CD14-positive monocyte (primary cell): ENCODE measurements around the gene ZDHHC8. TPM values are rescaled to one million over a fixed set of nuclear protein-coding genes. Genes with fewer than 3 reads are reported as not detected.

Source experiments
- DNase-seq, 3 donors: peaks; one replicate each; pipeline ENCODE4 v3.0.0-alpha.2; 2011 to 2022
- H2AFZ ChIP-seq: 2 replicates; pipeline ENCODE4 v1.6.0; 2012; ENCODE audit warnings: mild to moderate bottlenecking, low read depth, low read length, inconsistent platforms; ENCODE audit not compliant: insufficient read depth, poor library complexity, severe bottlenecking
- H3K27ac ChIP-seq, 2 donors: 1 replicate in 1 of 2; 2 replicates in 1 of 2; pipeline ENCODE4 v1.5.1; 2012 to 2013; ENCODE audit warnings: low read length in 2 of 2, control low read depth in 1 of 2, inconsistent platforms in 1 of 2, low read depth in 1 of 2, mild to moderate bottlenecking in 1 of 2
- H3K27me3 ChIP-seq, 2 donors: one replicate each; pipeline versions ENCODE4 v1.6.0 to v1.6.1; 2011 to 2013; ENCODE audit warnings: low read length in 2 of 2; ENCODE audit not compliant: control insufficient read depth in 2 of 2, insufficient read depth in 2 of 2
- H3K36me3 ChIP-seq, 2 donors: replicated peaks in 1 of 2; 1 replicate in 1 of 2; 2 replicates in 1 of 2; pipeline versions ENCODE4 v1.5.1 to v1.6.1; 2012 to 2013; ENCODE audit warnings: low read length in 2 of 2, control low read depth in 1 of 2, inconsistent platforms in 1 of 2, mild to moderate bottlenecking in 1 of 2; ENCODE audit not compliant: insufficient read depth in 2 of 2, control insufficient read depth in 1 of 2
- H3K4me1 ChIP-seq, 2 donors: 1 replicate in 1 of 2; 2 replicates in 1 of 2; pipeline versions ENCODE4 v1.5.1 to v1.6.1; 2012 to 2013; ENCODE audit warnings: low read length in 2 of 2, control low read depth in 1 of 2, inconsistent platforms in 1 of 2, mild to moderate bottlenecking in 1 of 2, moderate library complexity in 1 of 2; ENCODE audit not compliant: insufficient read depth in 2 of 2, control insufficient read depth in 1 of 2
- H3K4me2 ChIP-seq: replicated peaks from 2 replicates; pipeline ENCODE3; 2012; ENCODE audit warnings: low read length, moderate library complexity, mild to moderate bottlenecking; ENCODE audit not compliant: poor library complexity, severe bottlenecking; ENCODE audit errors: extremely low read depth
- H3K4me3 ChIP-seq, 3 experiments: fragments of 200-600 bp in 1 of 3; sonication (generic) in 1 of 3; replicated peaks in 1 of 3; 1 replicate in 2 of 3; 2 replicates in 1 of 3; pipeline ENCODE4 v1.5.1; 2011 to 2013; ENCODE audit warnings: low read length in 3 of 3, mild to moderate bottlenecking in 3 of 3, control low read depth in 2 of 3, low read depth in 2 of 3, inconsistent platforms in 1 of 3, moderate library complexity in 1 of 3
- H3K79me2 ChIP-seq: 2 replicates; pipeline ENCODE4 v1.6.0; 2012; ENCODE audit warnings: mild to moderate bottlenecking, control low read depth, inconsistent platforms, low read length, moderate library complexity; ENCODE audit not compliant: insufficient read depth
- H3K9ac ChIP-seq: 2 replicates; pipeline ENCODE4 v1.6.0; 2017; ENCODE audit warnings: low read length, mild to moderate bottlenecking; ENCODE audit not compliant: insufficient read depth, poor library complexity, severe bottlenecking
- H3K9me3 ChIP-seq, 2 donors: replicated peaks in 1 of 2; 1 replicate in 1 of 2; 2 replicates in 1 of 2; pipeline versions ENCODE4 v1.5.1 to v1.6.1; 2012 to 2013; ENCODE audit warnings: low read length in 2 of 2, control low read depth in 1 of 2; ENCODE audit not compliant: control insufficient read depth in 1 of 2, insufficient read depth in 1 of 2
- H4K20me1 ChIP-seq: 2 replicates; pipeline ENCODE4 v1.6.0; 2012; ENCODE audit warnings: mild to moderate bottlenecking, low read length, control low read depth, moderate library complexity; ENCODE audit not compliant: insufficient read depth
- H3K27ac Mint-ChIP-seq, 7 donors: one replicate each; pipeline ENCODE4 v1.8.0; 2020; ENCODE audit warnings: mild to moderate bottlenecking in 7 of 7, mixed read lengths in 7 of 7, moderate library complexity in 6 of 7, inconsistent platforms in 2 of 7
- H3K27me3 Mint-ChIP-seq, 3 donors: one replicate each; pipeline ENCODE4 v1.8.0; 2021 to 2022; ENCODE audit warnings: low read depth in 3 of 3, mild to moderate bottlenecking in 3 of 3, mixed read lengths in 3 of 3, moderate library complexity in 3 of 3, inconsistent platforms in 1 of 3
- H3K36me3 Mint-ChIP-seq, 2 donors: one replicate each; pipeline ENCODE4 v1.8.0; 2020; ENCODE audit warnings: mixed read lengths in 2 of 2, inconsistent platforms in 1 of 2, mild to moderate bottlenecking in 1 of 2
- H3K4me1 Mint-ChIP-seq: one replicate; pipeline ENCODE4 v1.8.0; 2020; ENCODE audit warnings: mild to moderate bottlenecking, mixed read lengths
- H3K4me3 Mint-ChIP-seq, 2 donors: one replicate each; pipeline ENCODE4 v1.8.0; 2020; ENCODE audit warnings: mild to moderate bottlenecking in 2 of 2, mixed read lengths in 2 of 2, moderate library complexity in 1 of 2
- H3K9me3 Mint-ChIP-seq, 7 donors: one replicate each; pipeline ENCODE4 v1.8.0; 2020 to 2022; ENCODE audit warnings: mixed read lengths in 7 of 7, mild to moderate bottlenecking in 6 of 7, moderate library complexity in 6 of 7, inconsistent platforms in 2 of 7
- WGBS: methylation state at CpG from one replicate; pipeline ENCODE4 v1.1.5; 2013; ENCODE audit warnings: missing lambda C conversion rate; ENCODE audit not compliant: insufficient coverage; 5-methylcytosine and 5-hydroxymethylcytosine counted together
- intact Hi-C, 2 donors: fragments of 100-400 bp; cut with micrococcal nuclease; formaldehyde crosslinking; loops; one replicate each; pipeline versions ENCODE4 v1.15.0 to v1.15.1; 2023
- polyA plus RNA-seq, 3 donors: library from polyadenylated mRNA; depleted of rRNA in 1 of 3; unstranded in 2 of 3; stranded (reverse) in 1 of 3; fragments of 300-500 nt in 2 of 3; fragments of >200 nt in 1 of 3; fragmentation: Illumina TruSeq in 2 of 3; gene quantifications; 1 replicate in 2 of 3; 2 replicates in 1 of 3; pipeline ENCODE4 v1.2.3, GENCODE V29; 2012 to 2021
- TF ChIP-seq, protein P1 (sequence below): fragments of 200-600 bp; IDR thresholded peaks from one replicate; pipeline ENCODE4 v1.8.0; 2022; ENCODE audit warnings: antibody characterized with exemption, mild to moderate bottlenecking

The ZDHHC8 gene
- polyA plus RNA-seq, 3 donors, result 0.73 to 76.3 (median 1.1) TPM

DNA sequence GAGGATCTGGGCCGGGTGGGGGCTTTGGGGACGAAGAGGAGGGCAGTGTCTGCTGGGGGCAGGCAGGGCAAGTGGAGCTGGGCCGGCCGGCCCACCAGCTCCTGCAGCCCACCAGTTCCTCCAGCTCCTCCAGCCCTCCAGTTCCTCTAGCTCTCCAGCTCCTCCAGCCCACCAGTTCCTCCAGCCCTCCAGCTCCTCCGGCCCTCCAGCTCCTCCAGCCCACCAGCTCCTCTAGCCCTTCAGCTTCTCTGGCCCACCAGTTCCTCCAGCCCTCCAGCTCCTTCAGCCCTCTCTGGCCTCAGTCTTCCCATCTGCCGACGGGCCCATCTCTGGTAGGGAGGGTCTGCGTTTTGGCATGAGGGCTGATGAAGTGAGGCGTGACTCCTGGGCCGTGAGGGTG, 28.4 kb downstream of the ZDHHC8 start:
- Histone ChIP-seq H3K27ac (no peak overlapping the region), H3K79me2 (no peaks in the 10 kb centered on the region), H3K9ac (no peak overlapping the region), H3K4me3 (no peak overlapping the region), H3K9me3 (no peaks in the 10 kb centered on the region), H3K4me2 (no peak overlapping the region), H3K36me3 (no peaks in the 10 kb centered on the region), H3K4me1 (peaks cover 5 to 9% of the 10 kb centered on the region in 2 donors), H3K27me3 (no peaks in the 10 kb centered on the region), H2AFZ (no peak overlapping the region), H4K20me1 (no peaks in the 10 kb centered on the region)
- peaks cover 2 to 29% (median 12%) of the 10 kb centered on the region in 3 donors for H3K27me3 Mint-ChIP-seq
- intact Hi-C loops, result no loop called here
- peaks cover 10% of the 10 kb centered on the region for H3K4me1 Mint-ChIP-seq
- TF ChIP-seq, protein P1, sequence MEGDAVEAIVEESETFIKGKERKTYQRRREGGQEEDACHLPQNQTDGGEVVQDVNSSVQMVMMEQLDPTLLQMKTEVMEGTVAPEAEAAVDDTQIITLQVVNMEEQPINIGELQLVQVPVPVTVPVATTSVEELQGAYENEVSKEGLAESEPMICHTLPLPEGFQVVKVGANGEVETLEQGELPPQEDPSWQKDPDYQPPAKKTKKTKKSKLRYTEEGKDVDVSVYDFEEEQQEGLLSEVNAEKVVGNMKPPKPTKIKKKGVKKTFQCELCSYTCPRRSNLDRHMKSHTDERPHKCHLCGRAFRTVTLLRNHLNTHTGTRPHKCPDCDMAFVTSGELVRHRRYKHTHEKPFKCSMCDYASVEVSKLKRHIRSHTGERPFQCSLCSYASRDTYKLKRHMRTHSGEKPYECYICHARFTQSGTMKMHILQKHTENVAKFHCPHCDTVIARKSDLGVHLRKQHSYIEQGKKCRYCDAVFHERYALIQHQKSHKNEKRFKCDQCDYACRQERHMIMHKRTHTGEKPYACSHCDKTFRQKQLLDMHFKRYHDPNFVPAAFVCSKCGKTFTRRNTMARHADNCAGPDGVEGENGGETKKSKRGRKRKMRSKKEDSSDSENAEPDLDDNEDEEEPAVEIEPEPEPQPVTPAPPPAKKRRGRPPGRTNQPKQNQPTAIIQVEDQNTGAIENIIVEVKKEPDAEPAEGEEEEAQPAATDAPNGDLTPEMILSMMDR, result no peak
- no peak overlapping the region for H3K27ac Mint-ChIP-seq
- WGBS, result 68% methylated on average over 7 of the region's 10 CpGs
- no peaks in the 10 kb centered on the region for H3K36me3 Mint-ChIP-seq
- H3K4me3 Mint-ChIP-seq, result no peak overlapping the region
- no peak for DNase-seq
- peaks cover 0 to 5% (median 2%) of the 10 kb centered on the region in 7 donors for H3K9me3 Mint-ChIP-seq

GRCh38 chr22:20164863-20165262, 33.3 kb downstream of the ZDHHC8 start:
- Histone ChIP-seq H3K4me1 (no peaks in the 10 kb centered on the region), H3K27ac (no peak overlapping the region), H3K36me3 (no peaks in the 10 kb centered on the region), H3K27me3 (no peaks in the 10 kb centered on the region), H2AFZ (no peak overlapping the region), H3K4me3 (no peak overlapping the region), H3K9ac (no peak overlapping the region), H3K79me2 (no peaks in the 10 kb centered on the region), H4K20me1 (no peaks in the 10 kb centered on the region), H3K4me2 (no peak overlapping the region), H3K9me3 (no peaks in the 10 kb centered on the region)
- WGBS, result 83% methylated on average over 10 of the region's 11 CpGs
- no peak for DNase-seq
- peaks cover 0 to 8% (median 5%) of the 10 kb centered on the region in 3 donors for H3K27me3 Mint-ChIP-seq
- H3K4me1 Mint-ChIP-seq, result no peaks in the 10 kb centered on the region
- TF ChIP-seq, protein P1, result no peak
- intact Hi-C loops, result no loop called here
- no peak overlapping the region for H3K27ac Mint-ChIP-seq
- no peak overlapping the region for H3K4me3 Mint-ChIP-seq
- no peaks in the 10 kb centered on the region for H3K36me3 Mint-ChIP-seq
- peaks cover 0 to 5% (median 2%) of the 10 kb centered on the region in 7 donors for H3K9me3 Mint-ChIP-seq
